Activated CD8-positive, alpha-beta memory T cell treated with anti-CD3 and anti-CD28 coated beads for 24 hours (primary cell): ENCODE data around the gene CCN5.
"Not testable (repeated sequence)": the region's sequence is repeated elsewhere in the genome, so short reads cannot be mapped to it uniquely, and the experiment has no call there.

Source experiments
- DNase-seq: peaks from one replicate; pipeline ENCODE4 v3.0.0-alpha.2; 2020

Gene CCN5, protein sequence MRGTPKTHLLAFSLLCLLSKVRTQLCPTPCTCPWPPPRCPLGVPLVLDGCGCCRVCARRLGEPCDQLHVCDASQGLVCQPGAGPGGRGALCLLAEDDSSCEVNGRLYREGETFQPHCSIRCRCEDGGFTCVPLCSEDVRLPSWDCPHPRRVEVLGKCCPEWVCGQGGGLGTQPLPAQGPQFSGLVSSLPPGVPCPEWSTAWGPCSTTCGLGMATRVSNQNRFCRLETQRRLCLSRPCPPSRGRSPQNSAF

DNA sequence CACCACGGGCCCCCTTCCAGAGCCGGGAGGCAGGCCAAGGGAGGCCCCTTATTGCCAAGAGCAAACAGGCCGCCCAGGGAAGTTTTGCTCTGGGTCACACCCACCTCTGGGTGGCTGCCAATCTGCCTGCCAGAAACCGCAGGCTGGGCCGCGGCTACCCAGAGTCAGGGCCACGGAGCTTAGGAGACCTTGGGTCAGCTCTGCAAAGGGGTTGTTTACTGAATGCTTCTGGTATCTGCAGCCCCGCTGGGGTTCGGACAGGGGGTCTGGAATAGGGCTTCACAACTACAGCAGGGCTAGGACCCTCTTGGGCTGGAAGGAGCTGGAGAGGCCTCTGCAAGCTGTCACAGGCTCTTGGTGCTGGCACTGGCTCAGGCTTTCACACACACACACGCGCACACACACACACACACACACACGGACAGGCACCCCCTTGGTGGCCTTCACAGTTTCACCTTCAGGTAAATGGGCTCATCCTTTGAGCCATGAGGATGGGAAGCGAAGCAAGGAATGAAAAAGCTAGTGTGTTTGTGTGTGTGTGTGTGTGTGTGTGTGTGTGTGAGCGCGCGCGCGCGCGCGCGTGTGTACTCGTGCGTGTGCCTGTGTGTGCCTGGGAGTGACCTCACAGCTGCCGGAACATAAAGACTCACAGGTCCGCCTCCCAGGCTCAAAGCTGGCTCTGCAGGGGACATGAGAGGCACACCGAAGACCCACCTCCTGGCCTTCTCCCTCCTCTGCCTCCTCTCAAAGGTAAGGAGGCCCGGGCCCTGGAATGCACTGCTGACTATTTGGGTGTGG lies at the start of gene CCN5:
Gene CCN5, plus strand, starts transcription at position 669 of the 798 bp plus-strand sequence. Its CDS starts 22 bp downstream, at position 691.
- DNase-seq, result no peak

DNA sequence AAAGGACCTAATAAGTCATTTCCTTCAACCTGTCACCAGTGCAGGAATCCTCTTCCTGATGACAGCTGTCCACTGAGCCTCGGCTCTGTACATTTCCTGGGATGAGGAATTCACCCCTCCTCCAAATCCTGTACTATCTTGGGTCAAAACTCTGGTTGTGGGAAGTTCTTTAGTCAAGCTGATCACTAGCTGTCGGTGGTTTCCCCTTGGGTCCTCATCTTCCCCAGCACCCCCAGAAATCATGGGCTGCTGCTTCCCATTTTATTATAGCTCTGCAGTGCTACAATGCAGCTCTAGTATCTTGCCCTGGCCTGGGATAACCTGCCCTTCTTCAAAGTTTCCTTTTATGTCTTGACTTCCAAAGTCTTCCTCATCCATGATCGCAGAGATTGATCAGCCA lies 49.1 kb upstream of the CCN5 start:
- DNase-seq, result no peak

DNA sequence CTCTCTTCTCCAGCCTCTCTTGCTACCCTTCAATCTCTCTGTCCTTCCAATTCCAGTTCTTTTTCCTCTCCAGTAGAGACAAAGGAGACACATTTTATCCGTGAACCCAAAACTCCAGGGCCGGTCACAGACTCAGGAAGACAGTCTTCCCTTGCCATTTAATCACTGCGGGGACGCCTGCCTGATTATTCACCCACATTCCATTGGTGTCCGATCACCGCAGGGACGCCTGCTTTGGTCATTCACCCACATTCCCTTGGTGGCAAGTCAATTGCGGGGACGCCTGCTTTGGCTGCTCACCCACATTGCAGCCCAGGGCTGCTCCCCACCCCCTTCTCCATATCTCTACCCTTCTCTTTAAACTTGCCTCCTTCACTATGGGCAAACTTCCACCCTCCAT lies 44.3 kb upstream of the CCN5 start:
- DNase-seq, result not testable (repeated sequence)

DNA sequence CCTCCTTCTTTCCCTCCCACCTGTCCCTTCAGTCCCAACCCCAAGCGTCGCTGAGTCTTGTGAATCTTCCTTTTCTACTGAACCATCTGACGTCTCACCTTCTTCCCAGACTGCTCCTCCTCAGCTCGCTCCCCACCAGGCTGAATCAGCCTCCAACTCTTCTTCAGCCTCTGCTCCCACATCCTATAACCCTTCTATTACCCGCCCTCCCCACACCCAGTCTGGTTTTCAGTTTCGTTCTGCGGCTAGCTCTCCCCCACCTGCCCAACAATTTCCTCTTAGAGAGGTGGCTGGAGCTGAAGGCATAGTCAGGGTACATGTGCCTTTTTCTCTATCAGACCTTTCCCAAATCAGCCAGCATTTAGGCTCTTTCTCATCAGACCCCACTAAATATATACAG lies 43.6 kb upstream of the CCN5 start:
- peak; percentile 78 for DNase-seq

DNA sequence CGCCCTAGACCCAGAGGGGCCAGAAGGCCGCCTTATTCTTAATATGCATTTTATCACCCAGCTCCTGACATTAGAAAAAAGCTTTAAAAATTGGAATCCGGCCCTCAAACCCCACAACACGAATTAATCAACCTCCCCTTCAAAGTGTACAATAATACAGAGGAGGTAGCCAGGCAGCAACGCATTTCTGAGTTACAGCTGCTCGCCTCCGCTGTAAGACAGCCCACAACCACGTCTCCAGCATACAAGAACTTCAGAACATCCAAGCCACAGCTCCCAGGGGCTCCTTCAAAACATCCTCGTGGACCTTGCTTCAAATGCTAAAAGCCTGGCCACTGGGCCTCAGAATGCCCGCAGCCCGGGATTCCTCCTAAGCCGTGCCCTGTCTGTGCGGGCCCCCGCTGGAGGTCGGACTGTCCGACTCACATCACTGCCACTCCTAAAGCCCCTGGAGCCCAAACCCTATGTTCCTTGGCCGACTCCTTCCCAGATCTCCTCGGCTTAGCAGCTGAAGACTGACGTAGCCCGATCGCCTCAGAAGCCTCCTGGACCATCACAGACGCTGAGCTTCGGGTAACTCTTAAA lies 42.8 kb upstream of the CCN5 start:
- not testable (repeated sequence) for DNase-seq

DNA sequence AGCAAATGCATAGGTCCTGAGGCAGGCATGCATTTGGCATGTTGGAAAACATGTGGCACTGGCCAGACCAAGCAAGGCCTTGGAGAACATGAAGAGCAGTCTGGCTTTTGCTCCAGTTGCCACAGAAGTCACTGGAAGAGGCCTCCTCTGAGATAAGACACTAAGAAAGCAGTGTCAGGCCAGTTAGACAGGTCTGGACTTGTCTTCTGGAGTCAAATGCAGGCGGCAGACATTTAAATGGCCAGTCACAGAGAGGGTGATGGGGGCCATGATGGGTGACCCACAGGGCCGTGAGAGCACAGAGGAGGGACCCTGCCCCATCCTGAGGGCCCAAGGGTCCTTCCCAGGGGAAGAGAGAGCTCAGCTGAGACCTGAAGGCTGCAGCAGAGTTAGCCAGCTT lies 36.9 kb upstream of the CCN5 start:
- DNase-seq, result no peak

DNA sequence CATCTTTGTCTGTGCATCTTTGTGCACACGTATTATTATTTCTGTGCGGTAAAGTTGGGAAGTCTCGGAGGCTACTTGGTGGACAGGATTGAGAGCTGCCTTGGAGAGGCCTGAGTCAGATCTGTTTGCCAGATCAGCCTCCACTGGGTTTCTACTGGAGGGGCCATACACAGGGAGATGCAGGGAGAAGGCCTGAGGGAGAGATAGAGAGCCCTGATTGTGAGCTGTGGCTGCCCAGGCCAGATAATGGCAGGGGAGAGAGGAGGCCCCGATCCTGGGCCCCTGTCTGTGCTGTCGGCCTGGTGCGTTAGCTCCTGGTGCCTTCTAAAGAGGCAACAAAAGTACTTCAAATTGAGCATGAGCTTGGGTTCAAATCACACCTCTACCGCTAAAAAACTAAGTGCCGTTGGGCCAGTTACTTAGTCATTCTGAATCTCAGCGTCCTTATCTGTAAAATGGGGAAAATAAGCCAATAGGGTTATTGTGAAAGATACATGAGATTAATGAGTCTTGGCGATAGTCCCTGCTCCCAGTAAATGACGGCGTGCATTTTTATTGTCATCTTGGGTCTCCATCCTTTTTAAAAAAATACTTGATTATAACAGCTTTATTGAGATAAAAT lies 36.1 kb upstream of the CCN5 start:
- DNase-seq, result no peak

DNA sequence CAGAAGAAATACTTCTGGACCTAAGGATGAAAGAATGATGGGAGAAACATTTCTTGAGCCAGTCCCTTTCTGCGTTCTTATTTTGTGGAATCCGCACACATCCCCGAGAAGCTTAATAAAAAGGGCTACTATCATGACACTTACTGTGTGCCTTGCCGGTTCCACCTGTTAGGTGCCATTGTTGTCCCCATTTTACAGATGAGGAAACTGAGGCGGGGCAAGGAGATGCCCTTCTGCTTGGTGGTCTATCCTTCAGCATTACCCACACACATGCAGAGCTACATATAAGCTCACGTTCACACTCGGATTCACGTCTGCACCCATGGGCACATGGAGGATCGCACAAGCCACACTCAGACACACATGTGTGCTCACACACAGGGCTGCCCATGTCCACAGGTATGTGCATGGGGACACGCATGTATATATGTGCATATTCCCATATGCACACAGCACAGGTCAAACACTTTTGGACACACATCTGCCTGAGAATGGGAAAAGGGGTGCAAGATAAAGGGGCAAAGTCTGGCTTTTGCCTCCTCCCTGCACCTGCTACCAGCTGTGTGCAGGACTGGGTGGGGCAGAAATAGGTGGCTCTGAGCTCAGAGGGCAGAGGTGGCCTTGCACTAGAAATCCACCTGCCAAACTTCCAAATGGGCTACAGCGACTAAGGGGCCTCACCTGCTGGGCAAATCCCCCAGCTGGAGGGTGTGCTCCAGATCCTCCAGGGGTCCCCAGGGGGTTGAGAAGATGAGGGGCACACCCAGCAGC lies 33.2 kb upstream of the CCN5 start:
- DNase-seq, result no peak

DNA sequence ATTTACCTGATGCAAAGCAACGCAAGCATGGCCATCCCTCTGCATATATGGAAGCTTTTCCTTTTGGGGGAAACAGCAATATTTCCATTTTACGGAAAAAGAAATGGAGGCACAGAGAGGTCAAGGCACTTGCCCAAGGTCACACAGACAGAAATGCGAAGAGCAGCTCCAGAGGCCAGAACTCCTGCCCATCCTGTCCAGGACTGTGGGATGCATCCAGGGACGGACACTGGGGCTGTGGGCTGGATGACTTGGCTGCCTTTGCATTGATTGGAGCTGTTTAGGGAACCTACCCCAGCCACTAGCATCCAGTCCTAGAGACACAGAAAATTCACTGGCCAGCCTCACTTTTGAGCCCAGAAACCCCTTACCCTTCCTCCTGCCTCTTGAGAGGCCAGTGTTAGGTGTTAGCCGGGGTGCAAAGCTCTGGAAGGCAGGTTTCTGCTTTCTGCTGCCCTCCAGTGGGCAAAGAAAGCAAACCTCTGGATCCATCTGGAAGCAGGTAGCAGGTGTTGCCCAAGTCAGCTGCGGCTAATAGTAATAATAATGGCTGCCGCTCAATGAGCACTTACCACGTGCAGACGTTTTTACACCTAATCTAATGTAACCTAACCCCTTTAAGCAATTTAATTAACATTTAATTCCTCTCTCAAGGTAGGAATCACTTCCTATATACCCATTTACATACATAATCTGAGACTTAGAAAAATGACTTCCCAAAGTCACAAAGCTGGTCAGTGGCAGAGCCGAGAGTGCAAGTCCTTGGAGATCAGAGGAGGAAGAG lies 31.7 kb upstream of the CCN5 start:
- DNase-seq, result peak; percentile 81

DNA sequence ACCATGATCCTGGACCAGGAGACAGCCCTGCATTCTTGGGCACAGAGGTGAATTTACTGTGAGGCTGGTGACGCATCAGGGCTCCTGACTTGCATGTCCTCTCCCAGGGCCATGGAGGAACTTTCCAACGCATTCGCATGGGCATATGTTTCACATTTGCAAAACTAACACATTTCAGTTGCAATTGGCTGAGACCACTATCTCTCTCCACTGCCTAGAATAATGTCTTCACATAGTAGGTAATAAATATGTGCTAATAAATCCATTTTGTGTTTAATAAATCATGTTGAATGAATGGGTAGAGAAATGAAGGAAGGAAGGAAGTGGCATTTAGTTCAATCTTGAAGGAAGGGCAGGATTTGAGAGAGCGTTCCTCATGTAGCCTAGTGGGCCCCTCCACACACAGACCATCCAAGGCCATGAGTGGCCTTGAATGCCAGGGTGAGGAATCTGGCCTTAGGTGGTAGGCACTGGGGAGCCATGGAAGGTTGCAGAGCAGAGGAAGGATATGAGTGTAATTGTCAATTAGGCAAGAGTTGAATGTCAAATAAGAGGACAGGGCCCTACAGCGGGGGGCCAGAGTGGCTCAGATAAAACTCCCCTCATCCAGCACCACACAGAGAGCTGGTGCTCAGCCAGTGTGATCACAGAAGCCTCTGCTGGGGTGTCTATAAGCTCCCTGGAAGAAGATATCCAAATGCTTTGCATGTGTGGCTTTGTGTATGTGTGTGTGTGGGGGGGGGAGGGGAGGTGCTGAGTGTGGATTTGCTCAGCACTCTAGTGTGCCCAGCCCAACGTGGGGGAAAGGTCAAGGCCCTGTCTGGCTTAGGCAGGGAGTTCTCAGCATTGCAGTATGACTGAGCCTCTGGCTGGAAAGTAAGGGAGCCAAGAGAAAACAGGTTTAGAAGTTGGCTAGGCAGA lies 30.9 kb upstream of the CCN5 start:
- DNase-seq, result no peak

DNA sequence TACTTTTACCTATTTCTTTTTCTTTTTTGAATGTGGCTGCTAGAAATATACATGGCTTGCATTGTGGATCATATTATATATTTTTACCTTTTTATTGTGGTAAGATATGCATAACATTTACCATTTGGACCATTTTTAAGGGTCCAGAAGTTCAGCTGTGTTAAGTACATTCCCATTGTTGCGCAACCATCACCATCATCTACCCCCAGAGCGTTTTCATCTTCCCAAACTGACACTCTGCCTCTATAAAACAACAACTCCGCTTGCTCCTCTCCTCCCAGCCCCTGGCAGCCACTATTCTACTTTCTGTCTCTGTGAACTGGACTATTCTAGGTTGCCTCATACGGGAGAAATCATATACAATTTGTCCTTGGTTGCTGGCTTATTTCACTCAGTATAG lies 28.2 kb upstream of the CCN5 start:
- no peak for DNase-seq

DNA sequence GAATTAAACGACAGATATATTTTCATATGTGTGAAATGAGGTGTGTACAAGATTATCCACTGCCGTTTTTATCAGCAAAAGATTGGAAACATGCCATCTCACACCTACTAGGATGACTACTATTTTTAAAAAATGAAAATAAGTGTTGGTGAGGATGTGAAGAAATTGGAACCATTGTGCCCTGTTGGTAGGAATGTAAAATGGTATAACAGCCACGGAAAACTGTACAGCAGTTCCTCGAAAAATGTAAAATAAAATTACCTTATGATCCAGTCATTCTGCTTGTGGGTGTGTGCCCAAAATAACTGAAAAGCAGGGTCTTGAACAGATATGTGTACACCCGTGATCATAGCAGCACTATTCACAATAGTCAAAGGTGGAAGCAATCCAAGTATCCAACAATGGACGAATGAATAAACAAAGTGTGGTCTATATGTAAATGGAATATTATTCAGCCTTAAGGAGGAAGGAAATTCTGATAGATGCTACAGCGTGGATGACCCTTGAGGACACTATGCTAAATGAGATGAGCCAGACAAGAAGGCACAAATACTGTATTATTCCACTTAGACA lies 27.0 kb upstream of the CCN5 start:
- no peak for DNase-seq

DNA sequence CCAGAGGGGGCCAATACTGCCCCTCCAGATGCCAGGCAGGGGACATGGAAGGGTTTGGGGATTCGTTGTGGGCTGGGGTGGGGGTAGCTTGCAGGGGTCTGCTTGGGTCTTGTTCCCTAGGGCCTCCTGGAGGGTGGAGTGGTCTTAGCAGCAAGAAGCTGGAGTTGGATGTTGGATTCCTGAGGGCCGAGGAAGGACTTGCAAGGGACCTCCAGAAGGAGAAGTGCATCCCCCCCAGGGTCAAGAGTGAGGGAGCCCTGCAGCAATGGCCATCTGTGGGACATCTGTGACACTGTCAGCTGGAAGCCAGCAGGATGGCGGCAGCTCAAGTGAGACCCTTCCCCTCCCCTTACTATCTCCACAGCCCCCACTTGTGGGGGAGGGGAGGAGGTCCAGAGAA lies 25.4 kb upstream of the CCN5 start:
- DNase-seq, result no peak

DNA sequence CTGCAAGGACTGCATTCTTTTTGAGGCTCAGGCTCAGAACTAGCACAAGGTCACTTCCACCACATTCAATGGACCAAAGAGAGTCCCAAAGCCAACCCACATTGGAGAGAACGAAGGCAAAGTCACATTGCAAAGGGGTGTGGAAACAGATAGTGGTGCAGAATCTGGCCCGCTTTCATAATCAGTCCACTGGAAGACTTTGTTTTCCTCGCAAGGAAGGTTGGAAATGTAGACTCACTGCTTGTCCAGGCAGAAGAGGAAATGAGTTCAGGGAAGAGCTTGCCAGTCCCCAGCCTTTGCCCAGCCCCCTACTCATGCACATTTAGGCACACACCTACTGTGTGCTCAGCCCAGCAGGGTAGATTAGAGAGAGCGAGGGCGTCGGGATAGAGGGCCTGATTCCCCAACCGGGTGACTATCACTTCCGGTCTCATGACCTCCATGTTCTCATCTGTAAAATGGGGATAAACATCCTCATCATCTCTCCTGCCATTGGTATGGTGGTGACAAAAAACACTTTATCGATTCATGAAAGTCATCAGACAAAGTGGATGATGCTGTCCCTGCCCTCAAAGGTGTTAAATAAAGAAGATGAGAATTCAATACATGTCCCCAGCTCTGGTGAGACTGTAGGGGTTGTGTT lies 24.3 kb upstream of the CCN5 start:
- DNase-seq, result no peak

DNA sequence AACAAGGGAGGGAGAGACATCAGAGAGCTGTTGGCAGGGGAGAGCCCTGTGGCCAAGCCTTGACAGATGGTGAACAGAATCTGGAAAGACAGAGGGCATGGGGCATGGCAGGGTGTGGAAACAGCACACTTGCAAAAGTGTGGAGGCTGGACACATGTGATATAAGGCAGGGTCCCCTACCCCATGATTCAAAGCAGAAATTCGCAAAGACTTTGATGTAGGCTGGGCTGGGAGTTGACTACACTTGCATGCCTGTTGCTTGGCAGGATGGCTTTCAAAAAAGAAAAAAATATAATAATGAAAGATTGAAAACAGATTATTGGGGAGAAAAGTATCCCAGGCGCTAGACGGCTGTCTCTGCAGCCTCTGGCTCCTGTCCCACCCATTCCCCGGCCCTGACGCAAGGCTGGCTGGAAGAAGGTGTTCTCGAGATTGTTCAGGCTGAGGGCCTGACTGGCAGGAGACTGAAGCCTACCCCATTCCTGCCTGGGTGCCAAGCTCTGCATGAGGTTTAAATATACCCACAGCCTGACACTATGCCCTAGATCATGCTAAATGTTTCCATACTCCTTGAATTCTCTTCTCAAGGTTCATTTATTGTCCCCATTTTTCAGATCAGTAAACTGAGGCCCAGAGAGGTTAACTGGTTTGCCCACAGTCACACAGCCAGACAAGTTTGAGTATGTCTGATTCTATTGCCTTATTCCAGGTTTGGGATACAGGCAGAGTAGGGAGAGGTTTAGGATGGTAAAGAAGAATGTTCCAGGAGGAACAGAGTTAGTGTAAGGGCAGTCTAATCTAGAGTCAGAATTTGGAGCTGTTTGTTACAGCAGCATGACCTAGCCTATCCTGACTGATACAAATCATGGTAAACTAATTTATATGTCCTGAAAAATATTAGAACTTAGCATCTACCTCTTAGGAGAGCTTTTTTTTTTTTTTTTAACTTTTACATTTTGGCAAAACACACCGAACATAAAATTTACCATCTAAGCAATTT lies 23.4 kb upstream of the CCN5 start:
- no peak for DNase-seq

DNA sequence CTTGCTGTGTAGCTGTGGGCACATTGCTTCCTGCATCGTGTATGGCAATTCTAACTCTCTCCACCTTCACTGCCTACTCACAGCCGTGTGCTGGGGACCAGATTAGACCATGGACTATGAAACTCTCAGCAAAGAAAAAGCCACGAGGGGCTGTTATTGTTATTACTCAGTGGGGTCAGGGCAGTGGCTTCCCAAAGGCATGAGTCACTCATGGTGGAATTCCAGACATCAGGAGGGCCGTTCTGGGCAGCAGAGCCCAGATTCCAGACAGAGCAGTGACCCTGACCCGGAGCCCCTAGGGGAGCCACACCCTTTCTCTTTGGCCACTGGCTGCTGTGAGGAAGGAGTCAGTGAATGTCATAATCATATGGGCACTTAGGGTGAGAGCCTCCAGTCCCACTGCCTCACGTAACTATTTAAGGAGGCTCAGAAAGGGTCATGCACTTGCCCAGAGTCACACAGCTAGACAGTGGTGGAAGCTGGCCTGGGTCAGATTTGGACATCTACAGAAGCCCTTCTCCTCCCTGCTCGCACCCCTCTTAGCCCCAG lies 22.2 kb upstream of the CCN5 start:
- DNase-seq, result no peak

DNA sequence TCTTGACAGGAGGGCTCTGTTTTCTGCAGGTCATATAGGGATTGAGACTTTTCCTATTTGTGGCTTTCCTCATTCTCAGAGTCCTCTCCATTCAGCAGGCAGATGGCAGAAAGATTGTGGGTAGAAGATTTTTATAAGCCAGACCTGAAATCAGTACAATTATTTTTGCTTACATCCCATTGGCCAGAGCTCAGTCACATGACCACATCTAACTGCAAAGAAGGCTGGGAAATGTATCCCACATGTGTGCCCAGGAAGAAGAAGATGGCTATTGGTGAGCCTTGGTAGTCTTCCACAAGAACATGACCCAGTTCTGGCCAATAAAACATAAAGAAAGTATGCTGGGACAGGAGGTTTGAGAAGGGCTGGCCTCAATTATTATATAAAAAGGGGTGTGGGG lies 21.5 kb upstream of the CCN5 start:
- DNase-seq, result no peak

DNA sequence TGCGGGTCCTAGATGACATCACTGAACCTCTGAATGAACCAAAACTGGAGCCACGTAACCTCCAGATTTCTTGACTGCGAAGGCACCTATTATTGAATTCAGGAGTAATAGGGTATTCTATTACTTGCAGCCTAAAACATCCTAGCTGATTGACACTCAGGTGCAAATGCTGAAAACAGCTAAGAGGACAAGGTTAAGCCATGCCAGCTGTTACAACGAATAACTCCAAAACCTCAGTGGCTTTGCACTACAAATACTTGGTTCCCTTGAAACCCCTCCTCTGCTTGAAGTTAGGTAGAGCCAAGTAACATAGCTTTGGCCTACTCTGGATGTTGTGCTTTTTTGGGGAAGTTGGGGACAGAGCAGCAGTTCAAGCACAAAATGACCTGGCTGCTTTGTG lies 21.0 kb upstream of the CCN5 start:
- DNase-seq, result no peak

DNA sequence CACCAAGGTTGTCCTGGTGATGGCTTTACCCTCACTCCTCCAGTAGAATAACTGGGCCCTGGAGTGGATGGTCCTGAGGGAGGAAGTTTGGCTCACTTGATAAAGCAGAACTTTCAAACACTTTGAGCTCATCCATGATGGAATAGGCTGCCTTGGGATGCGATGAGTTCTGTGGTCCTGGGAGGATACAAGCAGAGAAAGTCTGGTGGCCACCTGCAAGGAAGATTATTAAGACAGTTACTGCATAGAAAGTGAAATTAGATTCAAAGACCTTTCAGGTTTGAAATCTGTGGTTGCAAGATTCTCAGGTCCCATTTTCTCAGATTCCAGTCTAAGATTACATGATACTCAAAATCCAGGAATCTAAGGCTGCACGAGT lies 19.9 kb upstream of the CCN5 start:
- DNase-seq, result no peak
